Naive thymus-derived CD8-positive, alpha-beta T cell (primary cell): ENCODE results near the gene POC1B. TPM values are rescaled to one million over a fixed set of nuclear protein-coding genes. Genes with fewer than 3 reads are reported as not detected.

Experiments
- ATAC-seq, 2 donors: fragments of 150-1000 bp; cut with Tn5 transposase in 1 of 2; sonication (Bioruptor Pico), chemical (Tn5 transposase) in 1 of 2; 1 replicate in 1 of 2; 2 replicates in 1 of 2; pipeline ENCODE4 v1.10.0; 2021; ENCODE audit warnings: mild to moderate bottlenecking in 2 of 2, moderate library complexity in 2 of 2
- POLR2A ChIA-PET: fragments of 350-600 bp; sonication (Branson Sonifier 250); formaldehyde crosslinking; loops from one replicate; lab custom pipeline; 2021; ENCODE audit warnings: antibody characterized with exemption; lab: Charles Lee
- DNase-seq, 10 donors: peaks; one replicate each; pipeline versions ENCODE4 v3.0.0 to v3.0.0-alpha.2; 2020 to 2022
- H3K27ac Mint-ChIP-seq, 10 donors: one replicate each; pipeline ENCODE4 v1.8.0; 2020 to 2022; ENCODE audit warnings: mild to moderate bottlenecking in 10 of 10, mixed read lengths in 10 of 10, moderate library complexity in 4 of 10, inconsistent platforms in 1 of 10
- H3K27me3 Mint-ChIP-seq, 5 donors: one replicate each; pipeline ENCODE4 v1.8.0; 2021 to 2022; ENCODE audit warnings: mixed read lengths in 5 of 5
- H3K36me3 Mint-ChIP-seq, 3 donors: one replicate each; pipeline ENCODE4 v1.8.0; 2020 to 2022; ENCODE audit warnings: mixed read lengths in 3 of 3, mild to moderate bottlenecking in 2 of 3, inconsistent platforms in 1 of 3
- H3K4me1 Mint-ChIP-seq, 4 donors: one replicate each; pipeline ENCODE4 v1.8.0; 2021 to 2022; ENCODE audit warnings: mixed read lengths in 4 of 4
- H3K4me3 Mint-ChIP-seq, 10 donors: one replicate each; pipeline ENCODE4 v1.8.0; 2020 to 2022; ENCODE audit warnings: mild to moderate bottlenecking in 10 of 10, mixed read lengths in 10 of 10, moderate library complexity in 6 of 10, inconsistent platforms in 1 of 10
- H3K9me3 Mint-ChIP-seq, 9 donors: one replicate each; pipeline ENCODE4 v1.8.0; 2020 to 2022; ENCODE audit warnings: mixed read lengths in 9 of 9, mild to moderate bottlenecking in 3 of 9, inconsistent platforms in 1 of 9, moderate library complexity in 1 of 9
- polyA plus RNA-seq, 3 donors: library from polyadenylated mRNA; unstranded; fragments of 300-500 nt; fragmentation: Illumina TruSeq; gene quantifications; one replicate each; pipeline ENCODE4 v1.2.3, GENCODE V29; 2021
- total RNA-seq, 8 experiments: library from RNA in 2 of 8; stranded (reverse) in 2 of 8; gene quantifications; one replicate each; pipeline ENCODE4 v1.2.3 and lab custom pipeline; 2021 to 2026

The POC1B gene
- total and polyA plus RNA-seq, 5 experiments from 2014 or later, result 22.1 to 33.0 (median 29.0) TPM

DNA sequence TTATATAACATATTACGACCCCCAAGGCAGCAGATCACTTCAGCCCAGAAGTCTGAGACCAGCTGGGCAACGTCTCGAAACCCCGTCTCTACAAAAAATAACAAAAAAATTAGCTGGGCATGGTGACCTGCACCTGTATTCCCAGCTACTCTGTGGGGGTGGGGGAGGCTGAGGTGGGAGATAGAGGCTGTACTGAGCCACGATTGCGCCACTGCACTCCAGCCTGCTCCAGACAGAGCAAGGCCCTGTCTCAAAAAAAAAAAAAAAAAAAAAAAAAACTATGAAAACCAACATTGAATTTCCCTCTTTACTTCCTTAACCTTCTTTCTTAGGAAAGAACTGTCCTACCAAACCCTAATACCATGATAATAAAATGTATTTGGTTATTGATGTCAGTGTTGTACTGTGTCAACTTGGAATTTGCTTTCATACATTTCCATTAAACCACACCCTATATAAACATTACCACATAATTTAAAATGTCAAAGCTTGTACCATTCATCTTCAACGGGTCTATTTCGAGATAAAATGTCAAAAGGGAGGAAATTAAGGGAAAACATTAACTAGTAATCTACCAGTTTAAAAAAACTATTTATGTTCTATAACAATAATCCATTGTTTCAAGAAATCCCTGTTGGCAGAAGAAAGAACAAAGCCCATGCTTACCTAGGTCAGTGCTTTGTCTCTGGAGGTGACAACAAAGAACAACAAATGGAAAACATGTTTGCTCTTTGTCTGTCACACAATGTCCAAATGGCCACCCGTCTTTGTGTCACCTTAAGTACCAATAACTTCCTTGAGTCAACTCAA lies 18.6 kb downstream of the POC1B start:
- Mint-ChIP-seq H3K27me3 (no peaks in the 10 kb centered on the region), H3K4me3 (no peak overlapping the region), H3K9me3 (no peaks in the 10 kb centered on the region), H3K4me1 (peaks cover 3 to 22% (median 11%) of the 10 kb centered on the region in 4 donors), H3K27ac (peak overlapping the region in 1 of 10 donors; percentile 21), H3K36me3 (peaks cover 0 to 11% (median 8%) of the 10 kb centered on the region in 3 donors)
- DNase-seq (no peak), ATAC-seq (no peak)
- POLR2A ChIA-PET, result interaction anchor here (0.7 kb wide), 1 partner anchor 479 kb away, joined by 4 read pairs; no protein-coding TSS in a partner anchor

DNA sequence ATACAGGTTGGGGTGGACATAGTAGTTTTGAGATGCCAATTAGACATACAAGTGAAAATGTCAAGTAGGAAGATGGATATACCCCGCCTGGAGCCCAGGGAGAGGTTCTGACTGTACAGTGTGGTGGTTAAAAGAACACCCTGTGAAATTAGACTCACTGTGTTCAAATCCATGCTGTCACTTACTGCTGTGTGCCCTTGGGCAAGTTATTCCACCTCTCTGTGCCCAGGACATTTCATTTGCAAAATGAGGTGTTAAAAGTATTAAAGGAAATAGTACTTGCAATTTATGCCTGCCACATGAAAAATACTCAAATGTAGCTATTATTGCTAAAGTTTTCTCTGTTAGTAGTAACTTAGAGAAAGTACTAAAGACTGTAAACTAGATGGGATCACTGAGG lies 19.8 kb downstream of the POC1B start:
- POLR2A ChIA-PET, result no interaction called here
- DNase-seq (no peak), ATAC-seq (no peak)
- peaks cover 3 to 26% (median 12%) of the 10 kb centered on the region in 4 donors for H3K4me1 Mint-ChIP-seq
- peaks cover 0 to 13% (median 13%) of the 10 kb centered on the region in 3 donors for H3K36me3 Mint-ChIP-seq
- H3K4me3 Mint-ChIP-seq, result no peak overlapping the region
- H3K27me3 Mint-ChIP-seq, result no peaks in the 10 kb centered on the region
- no peaks in the 10 kb centered on the region for H3K9me3 Mint-ChIP-seq
- peak overlapping the region in 1 of 10 donors; percentile 79 for H3K27ac Mint-ChIP-seq

DNA sequence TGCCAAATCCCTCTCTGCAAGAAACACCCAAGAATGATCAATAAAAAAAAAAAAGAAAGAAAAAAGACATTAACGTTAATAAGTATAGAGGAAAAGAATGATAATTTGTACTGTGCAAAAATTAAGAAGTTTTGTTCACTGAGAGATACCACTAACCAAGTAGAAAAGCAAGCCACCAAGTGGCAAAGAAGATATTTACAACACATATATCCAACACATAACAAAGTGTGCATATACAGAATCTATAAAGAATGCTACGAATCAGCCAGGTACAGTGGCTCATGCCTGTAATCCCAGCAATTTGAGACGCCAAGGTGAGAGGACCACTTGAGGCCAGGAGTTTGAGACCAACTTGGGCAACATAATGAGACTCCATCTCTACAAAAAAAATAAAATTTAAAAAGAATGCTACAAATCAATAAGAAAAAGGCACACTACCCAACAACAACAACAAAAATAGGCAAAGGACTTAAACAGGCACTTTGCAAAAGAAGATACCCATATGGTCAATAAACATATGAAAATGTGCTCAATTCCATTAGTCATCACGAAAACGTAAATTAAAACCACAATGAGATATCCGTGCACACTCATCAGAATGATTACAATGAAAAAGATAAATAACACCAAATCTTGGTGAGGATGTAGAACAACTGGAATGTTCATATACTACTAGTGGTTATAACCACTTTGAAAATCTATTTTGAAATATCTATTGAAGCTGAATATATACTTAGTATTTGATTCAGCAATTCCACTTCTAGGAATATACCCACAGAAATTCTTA lies 21.1 kb downstream of the POC1B start:
- H3K27ac Mint-ChIP-seq, result peak overlapping the region in 1 of 10 donors; percentile 8
- POLR2A ChIA-PET, result no interaction called here
- no peak for ATAC-seq
- H3K27me3 Mint-ChIP-seq, result no peaks in the 10 kb centered on the region
- DNase-seq, result no peak
- no peak overlapping the region for H3K4me3 Mint-ChIP-seq
- no peaks in the 10 kb centered on the region for H3K9me3 Mint-ChIP-seq
- H3K4me1 Mint-ChIP-seq, result peaks cover 3 to 28% (median 9%) of the 10 kb centered on the region in 4 donors
- H3K36me3 Mint-ChIP-seq, result peaks cover 0 to 20% (median 18%) of the 10 kb centered on the region in 3 donors

DNA sequence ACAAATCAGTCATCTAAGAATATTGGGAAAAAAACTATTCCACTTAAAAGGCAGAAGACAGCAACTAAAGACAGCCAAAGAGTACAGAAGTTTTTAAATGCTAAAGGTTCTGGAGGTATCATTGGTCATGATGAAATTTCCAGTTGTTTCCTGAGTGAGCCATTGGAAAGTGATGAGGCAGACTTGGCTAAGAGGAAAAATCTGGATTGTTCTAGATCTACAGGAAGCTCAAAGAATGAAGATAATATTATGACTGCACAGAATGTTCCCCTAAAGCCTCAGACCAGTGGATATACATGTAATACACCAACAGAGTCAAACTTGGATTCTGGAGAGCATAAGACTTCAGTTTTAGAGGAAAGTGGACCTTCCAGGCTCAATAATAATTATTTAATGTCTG lies 24.1 kb downstream of the POC1B start:
- POLR2A ChIA-PET, result no interaction called here
- no peak overlapping the region for H3K4me3 Mint-ChIP-seq

DNA sequence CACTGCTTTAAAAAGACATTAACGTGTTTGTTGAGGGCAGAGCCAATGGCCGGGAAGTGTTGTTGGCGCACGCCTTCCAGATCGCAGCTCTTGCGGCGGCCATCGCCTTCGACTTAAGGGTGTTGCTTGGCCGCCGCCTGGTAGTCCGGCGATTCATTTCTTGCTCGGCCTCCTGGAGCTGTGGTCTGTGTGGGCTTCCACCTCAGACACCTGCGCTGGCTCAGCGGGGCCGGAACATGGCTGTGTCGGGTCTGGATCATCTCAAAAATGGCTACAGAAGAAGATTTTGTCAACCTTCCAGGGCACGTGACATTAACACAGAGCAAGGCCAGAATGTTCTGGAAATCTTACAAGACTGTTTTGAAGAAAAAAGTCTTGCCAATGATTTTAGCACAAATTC lies 26.0 kb downstream of the POC1B start:
- no peak overlapping the region for H3K4me3 Mint-ChIP-seq
- ATAC-seq, result no peak
- peaks cover 0 to 45% (median 35%) of the 10 kb centered on the region in 3 donors for H3K36me3 Mint-ChIP-seq
- H3K27me3 Mint-ChIP-seq, result no peaks in the 10 kb centered on the region
- POLR2A ChIA-PET, result no interaction called here
- peaks cover 2 to 10% (median 6%) of the 10 kb centered on the region in 4 donors for H3K4me1 Mint-ChIP-seq
- no peak for DNase-seq
- H3K9me3 Mint-ChIP-seq, result no peaks in the 10 kb centered on the region
- H3K27ac Mint-ChIP-seq, result no peak overlapping the region

More for the DNA sequence above, 24.1 kb downstream of the POC1B start:
- Mint-ChIP-seq H3K9me3 (no peaks in the 10 kb centered on the region), H3K27me3 (no peaks in the 10 kb centered on the region), H3K4me1 (peaks cover 3 to 19% (median 10%) of the 10 kb centered on the region in 4 donors), H3K27ac (no peak overlapping the region), H3K36me3 (peaks cover 0 to 38% (median 26%) of the 10 kb centered on the region in 3 donors)
- DNase-seq, result no peak
- no peak for ATAC-seq

DNA sequence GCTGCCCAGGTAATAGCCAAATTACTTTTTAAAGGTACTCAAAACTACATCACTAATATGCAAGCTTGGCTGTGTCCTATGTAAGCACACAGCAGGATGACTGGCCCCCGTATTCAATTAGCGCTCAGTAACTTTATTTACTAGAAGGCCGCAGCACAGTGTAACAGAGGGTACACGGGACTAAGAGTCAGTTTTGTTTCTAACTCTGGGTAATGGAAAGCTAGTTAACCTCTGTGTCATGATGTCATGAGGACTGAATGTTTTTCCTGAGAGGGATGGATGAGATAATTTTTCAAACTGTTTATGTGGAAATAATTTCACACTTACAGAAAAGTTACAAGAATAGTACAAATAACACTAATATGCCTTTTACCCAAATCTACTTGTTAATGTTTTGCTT lies 28.4 kb downstream of the POC1B start:
- Mint-ChIP-seq H3K36me3 (peaks cover 0 to 56% (median 30%) of the 10 kb centered on the region in 3 donors), H3K27me3 (no peaks in the 10 kb centered on the region), H3K4me1 (peaks cover 4 to 24% (median 13%) of the 10 kb centered on the region in 4 donors), H3K27ac (no peak overlapping the region), H3K4me3 (no peak overlapping the region), H3K9me3 (no peaks in the 10 kb centered on the region)
- POLR2A ChIA-PET, result no interaction called here
- ATAC-seq (no peak), DNase-seq (no peak)

DNA sequence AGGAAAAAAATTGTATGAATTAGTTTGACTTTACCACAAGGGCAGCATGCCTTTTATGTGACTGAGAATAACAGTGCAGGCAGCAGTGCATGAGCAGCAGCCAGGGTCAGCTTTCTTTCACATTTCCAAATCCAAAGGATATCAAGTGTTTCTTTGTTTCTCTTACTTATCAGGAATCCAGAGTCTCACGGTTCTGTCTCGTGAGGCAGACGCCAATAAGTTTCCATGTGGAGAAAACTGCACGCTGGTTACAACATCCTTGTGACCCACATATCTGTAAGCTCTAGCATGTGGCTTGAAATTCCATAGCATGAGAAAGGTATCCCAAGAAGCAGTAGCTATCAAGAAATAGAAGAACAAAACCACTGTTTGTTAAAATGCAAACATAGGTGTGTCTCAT lies 28.8 kb downstream of the POC1B start:
- no peak overlapping the region for H3K4me3 Mint-ChIP-seq
- no peak overlapping the region for H3K27ac Mint-ChIP-seq
- no peak for ATAC-seq
- H3K36me3 Mint-ChIP-seq, result peaks cover 0 to 58% (median 25%) of the 10 kb centered on the region in 3 donors
- no peaks in the 10 kb centered on the region for H3K9me3 Mint-ChIP-seq
- peaks cover 4 to 24% (median 12%) of the 10 kb centered on the region in 4 donors for H3K4me1 Mint-ChIP-seq
- H3K27me3 Mint-ChIP-seq, result no peaks in the 10 kb centered on the region
- POLR2A ChIA-PET, result no interaction called here
- no peak for DNase-seq

DNA sequence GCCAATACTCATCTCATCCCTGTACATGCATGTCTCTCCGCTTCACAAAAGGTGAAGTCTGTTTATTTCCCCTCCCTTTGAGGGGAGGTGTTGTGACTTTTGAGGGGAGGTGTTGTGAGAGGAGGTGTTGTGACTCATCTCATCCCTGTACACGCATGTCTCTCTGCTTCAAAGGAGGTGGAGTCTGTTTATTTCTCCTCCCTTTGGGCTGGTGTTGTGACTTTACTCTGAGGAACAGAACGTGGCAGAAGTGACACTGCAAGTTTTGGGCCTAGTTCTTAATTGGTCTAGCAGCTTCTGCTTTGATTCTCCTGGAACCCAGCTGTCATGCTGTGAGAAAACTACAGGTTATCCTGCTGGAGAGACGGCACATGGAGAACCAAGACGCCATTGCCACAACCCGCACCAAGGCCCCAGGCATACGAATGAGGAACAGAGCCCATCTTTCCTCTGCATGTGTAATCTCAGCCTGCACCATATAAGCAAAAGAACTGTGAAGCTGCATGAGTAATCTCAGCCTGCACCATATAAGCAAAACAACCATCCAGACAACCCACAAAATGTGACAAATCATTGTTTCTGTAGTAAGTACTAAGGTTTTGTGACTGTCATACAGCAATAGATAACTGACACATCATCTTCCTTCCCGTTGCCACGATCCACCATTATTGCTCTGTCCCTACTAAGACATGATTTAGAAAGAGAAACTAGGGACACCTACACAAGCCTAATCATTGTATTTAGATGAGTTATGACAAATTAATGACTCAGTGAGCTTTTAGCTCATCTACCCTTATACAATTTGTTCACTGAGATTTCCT lies 31.2 kb downstream of the POC1B start:
- Mint-ChIP-seq H3K9me3 (no peaks in the 10 kb centered on the region), H3K4me1 (peaks cover 4 to 24% (median 9%) of the 10 kb centered on the region in 4 donors), H3K27ac (peak overlapping the region in 3 of 10 donors; percentile 4 to 44 (median 18)), H3K4me3 (no peak overlapping the region), H3K36me3 (peaks cover 0 to 67% (median 22%) of the 10 kb centered on the region in 3 donors), H3K27me3 (no peaks in the 10 kb centered on the region)
- DNase-seq (no peak), ATAC-seq (no peak)
- POLR2A ChIA-PET, result no interaction called here

DNA sequence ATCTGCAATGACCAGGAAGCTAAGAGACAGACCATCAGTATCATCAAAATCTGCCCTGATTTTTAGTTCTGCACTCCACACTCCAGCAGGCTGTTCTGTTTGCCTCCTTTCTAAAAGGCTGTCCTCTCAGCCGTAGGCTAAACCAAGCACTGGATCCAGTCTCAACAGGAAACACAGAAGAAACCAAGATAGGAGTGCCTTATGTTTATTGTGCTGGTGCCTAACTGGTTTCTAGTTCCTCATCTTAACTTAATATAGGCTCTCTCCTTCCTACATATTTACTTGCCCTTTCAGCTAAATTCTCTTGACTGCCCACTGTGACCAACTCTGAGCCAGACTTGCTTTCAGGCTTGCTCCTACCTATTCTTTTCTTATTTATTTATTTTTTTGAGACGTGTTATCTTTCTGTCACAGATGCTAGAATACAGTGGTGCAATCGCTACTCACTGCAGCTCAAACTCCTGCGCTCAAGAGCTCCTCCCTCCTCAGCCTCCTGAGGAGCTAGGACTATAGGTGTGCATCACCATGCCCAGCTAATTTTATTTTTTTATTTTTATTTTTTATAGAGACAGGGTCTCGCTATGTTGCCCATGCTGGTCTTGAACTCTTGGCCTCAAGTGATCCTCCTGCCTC lies 32.1 kb downstream of the POC1B start:
- Mint-ChIP-seq H3K4me3 (peak overlapping the region in 1 of 10 donors; percentile 5), H3K4me1 (peaks cover 4 to 24% (median 7%) of the 10 kb centered on the region in 4 donors), H3K36me3 (peaks cover 0 to 67% (median 19%) of the 10 kb centered on the region in 3 donors), H3K9me3 (no peaks in the 10 kb centered on the region), H3K27me3 (no peaks in the 10 kb centered on the region), H3K27ac (peak overlapping the region in 1 of 10 donors; percentile 18)
- POLR2A ChIA-PET, result no interaction called here
- DNase-seq (no peak), ATAC-seq (no peak)

DNA sequence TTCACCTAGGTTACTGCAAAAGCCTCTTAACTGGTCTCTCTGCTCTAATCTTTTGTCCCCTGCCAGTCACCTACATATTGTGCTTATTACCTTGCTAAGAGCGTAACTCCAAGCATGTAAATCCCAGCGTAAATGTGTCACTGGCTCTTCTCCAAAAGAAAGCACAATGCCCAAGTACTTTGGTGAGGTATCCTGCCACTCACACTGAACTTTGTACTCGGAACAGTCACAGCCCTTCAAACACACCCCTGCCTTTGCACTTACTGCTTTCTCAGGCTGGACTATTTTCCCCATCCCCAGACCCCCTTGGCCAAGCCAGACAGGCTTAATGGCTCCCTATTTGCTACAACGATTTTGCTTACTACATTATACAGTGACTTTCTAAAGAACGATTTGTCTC lies 33.0 kb downstream of the POC1B start:
- DNase-seq, result no peak
- POLR2A ChIA-PET, result no interaction called here
- Mint-ChIP-seq H3K36me3 (peaks cover 0 to 66% (median 19%) of the 10 kb centered on the region in 3 donors), H3K4me3 (no peak overlapping the region), H3K27me3 (no peaks in the 10 kb centered on the region), H3K27ac (no peak overlapping the region), H3K9me3 (no peaks in the 10 kb centered on the region), H3K4me1 (peaks cover 4 to 24% (median 7%) of the 10 kb centered on the region in 4 donors)
- ATAC-seq, result no peak

DNA sequence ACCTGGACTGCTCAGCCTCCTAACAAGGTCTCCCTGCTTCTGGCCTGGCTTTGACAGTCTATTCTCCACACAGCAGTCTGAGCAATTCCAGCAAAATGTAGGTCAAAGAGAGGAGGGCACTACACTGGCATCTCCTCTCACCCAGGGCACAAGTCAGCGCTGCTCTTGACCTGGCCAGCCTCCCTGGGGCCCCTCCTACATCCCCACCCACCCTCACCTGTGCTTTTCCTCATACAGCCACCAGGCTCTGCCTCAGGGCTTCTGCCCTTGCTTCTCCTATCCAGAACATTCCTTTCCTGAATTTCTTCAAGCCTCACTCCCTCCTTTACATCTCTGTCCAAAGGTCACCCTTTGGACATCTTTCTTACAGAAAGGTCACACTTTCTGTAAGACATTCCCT lies 34.9 kb downstream of the POC1B start:
- Mint-ChIP-seq H3K9me3 (no peaks in the 10 kb centered on the region), H3K27ac (no peak overlapping the region), H3K4me1 (peaks cover 4 to 20% (median 9%) of the 10 kb centered on the region in 4 donors), H3K36me3 (peaks cover 0 to 71% (median 17%) of the 10 kb centered on the region in 3 donors), H3K4me3 (no peak overlapping the region), H3K27me3 (no peaks in the 10 kb centered on the region)
- no peak for ATAC-seq
- POLR2A ChIA-PET, result no interaction called here
- DNase-seq, result no peak

DNA sequence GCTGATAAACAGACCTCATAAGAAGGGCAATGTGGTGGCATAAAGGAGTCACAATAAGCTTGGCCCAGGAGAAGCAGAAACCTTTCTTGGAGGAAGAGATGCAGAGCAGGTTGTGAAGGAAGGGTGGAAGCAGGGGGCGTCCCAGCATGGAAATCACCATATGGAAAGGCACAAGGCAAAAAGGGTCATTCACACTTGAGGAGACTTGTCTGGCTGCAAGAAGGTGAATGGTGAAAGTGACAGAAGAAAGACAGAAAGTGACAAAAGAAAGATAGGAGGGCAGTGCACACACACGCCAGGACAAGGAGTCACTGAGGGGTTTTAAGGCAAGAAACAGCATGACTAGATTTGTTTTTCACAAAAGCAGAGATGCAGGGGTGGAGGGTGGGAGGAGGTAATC lies 39.6 kb downstream of the POC1B start:
- H3K27me3 Mint-ChIP-seq, result no peaks in the 10 kb centered on the region
- POLR2A ChIA-PET, result no interaction called here
- no peaks in the 10 kb centered on the region for H3K9me3 Mint-ChIP-seq
- H3K4me3 Mint-ChIP-seq, result no peak overlapping the region
- ATAC-seq (no peak), DNase-seq (no peak)
- peak overlapping the region in 2 of 10 donors; percentile 7 to 13 for H3K27ac Mint-ChIP-seq
- H3K4me1 Mint-ChIP-seq, result peaks cover 0 to 3% (median 0%) of the 10 kb centered on the region in 4 donors
- peaks cover 0 to 68% (median 19%) of the 10 kb centered on the region in 3 donors for H3K36me3 Mint-ChIP-seq
